Osteoblast (primary cell): ENCODE data around the gene TCEA3. TPM values are rescaled to one million over a fixed set of nuclear protein-coding genes. Genes with fewer than 3 reads are reported as not detected.
"Not testable (repeated sequence)": the region's sequence is repeated elsewhere in the genome, so short reads cannot be mapped to it uniquely, and the experiment has no call there.

Source experiments
- DNase-seq: peaks from one replicate; pipeline ENCODE4 v3.0.0; 2011; ENCODE audit warnings: low spot score, mixed read lengths; ENCODE audit not compliant: insufficient read length; ENCODE audit errors: missing footprints
- H2AFZ ChIP-seq: 2 replicates; pipeline ENCODE4 v1.6.0; 2011; ENCODE audit warnings: mild to moderate bottlenecking, low read length
- H3K27ac ChIP-seq: 2 replicates; pipeline ENCODE4 v1.5.1; 2011; ENCODE audit warnings: mild to moderate bottlenecking, low read depth, low read length, moderate library complexity
- H3K27me3 ChIP-seq: 2 replicates; pipeline ENCODE4 v1.6.0; 2012; ENCODE audit warnings: mild to moderate bottlenecking, control low read depth, inconsistent platforms, low read length, moderate library complexity; ENCODE audit not compliant: insufficient read depth
- H3K36me3 ChIP-seq: 2 replicates; pipeline ENCODE4 v1.5.1; 2011; ENCODE audit warnings: mild to moderate bottlenecking, low read length, control low read depth, moderate library complexity; ENCODE audit not compliant: insufficient read depth
- H3K4me1 ChIP-seq: 2 replicates; pipeline ENCODE4 v1.5.1; 2011; ENCODE audit warnings: mild to moderate bottlenecking, low read length, control low read depth, moderate library complexity; ENCODE audit not compliant: insufficient read depth
- H3K4me2 ChIP-seq: 2 replicates; pipeline ENCODE4 v1.6.0; 2011; ENCODE audit warnings: mild to moderate bottlenecking, low read length; ENCODE audit not compliant: insufficient read depth
- H3K4me3 ChIP-seq: fragments of 200-600 bp; sonication (generic); 3 replicates; pipeline ENCODE4 v1.5.1; 2012; ENCODE audit warnings: mild to moderate bottlenecking, low read length, inconsistent platforms; ENCODE audit not compliant: insufficient read depth
- H3K79me2 ChIP-seq: 2 replicates; pipeline ENCODE4 v1.6.0; 2012; ENCODE audit warnings: mild to moderate bottlenecking, low read length, control low read depth, inconsistent platforms; ENCODE audit not compliant: insufficient read depth
- H3K9me3 ChIP-seq: 2 replicates; pipeline ENCODE4 v1.5.1; 2011; ENCODE audit warnings: low read depth, low read length, control low read depth
- H4K20me1 ChIP-seq: 2 replicates; pipeline ENCODE4 v1.6.0; 2012; ENCODE audit warnings: mild to moderate bottlenecking, low read length, control low read depth; ENCODE audit not compliant: insufficient read depth
- total RNA-seq: library from RNA; depleted of rRNA; stranded (reverse); fragments of >200 nt; gene quantifications from 2 replicates; pipeline ENCODE4 v1.2.3, GENCODE V29; 2012
- TF ChIP-seq, protein P1 (sequence below): IDR thresholded peaks from 2 replicates; pipeline ENCODE4 v1.5.1; 2011; ENCODE audit warnings: mild to moderate bottlenecking, low read depth, low read length, moderate library complexity; ENCODE audit errors: extremely low read depth

TCEA3 gene
- total RNA-seq, 1 donor: 31.5 TPM

DNA sequence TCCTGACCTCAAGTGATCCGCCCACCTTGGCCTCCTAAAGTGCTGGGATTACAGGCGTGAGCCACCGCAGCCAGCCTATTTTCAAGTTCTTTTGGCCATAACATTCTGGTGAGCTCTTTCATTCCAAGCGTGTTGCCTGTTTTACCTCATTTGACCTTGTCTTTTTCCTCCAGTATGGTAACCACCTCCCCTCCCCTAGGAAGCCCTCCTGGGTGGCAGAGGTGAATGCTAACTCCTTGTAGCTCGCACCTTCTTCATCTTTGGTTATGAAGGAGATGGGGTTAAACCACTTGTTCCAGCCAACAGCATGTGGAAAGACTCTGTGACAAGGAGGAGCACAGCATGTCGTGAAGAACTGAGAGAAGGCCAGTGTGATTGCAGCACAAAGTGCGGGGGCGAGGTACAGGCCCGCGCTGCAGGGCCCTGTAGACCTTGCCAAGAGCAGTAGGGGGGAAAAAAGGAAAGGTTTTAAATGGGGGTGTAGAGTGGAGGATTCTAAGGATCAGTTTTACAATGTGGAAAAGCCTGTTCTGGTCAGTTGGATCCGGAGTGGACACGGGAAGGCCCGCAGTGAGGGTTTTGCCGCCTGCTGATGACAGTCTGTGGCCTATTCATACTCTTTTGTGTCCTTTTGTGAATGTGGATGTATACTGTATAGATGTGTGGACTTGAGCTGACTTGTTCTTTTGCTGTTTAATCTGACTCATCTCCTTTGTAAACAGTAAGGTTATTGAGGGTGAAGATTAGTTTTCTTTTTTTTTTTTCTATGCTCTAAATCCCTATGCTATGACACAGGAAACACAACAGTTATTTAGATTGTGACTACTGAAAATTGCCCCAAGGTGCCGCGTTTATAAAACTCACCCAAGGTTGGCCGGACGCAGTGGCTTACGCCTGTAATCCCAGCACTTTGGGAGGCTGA is 47.4 kb downstream of the TCEA3 start:
- TF ChIP-seq, protein P1, sequence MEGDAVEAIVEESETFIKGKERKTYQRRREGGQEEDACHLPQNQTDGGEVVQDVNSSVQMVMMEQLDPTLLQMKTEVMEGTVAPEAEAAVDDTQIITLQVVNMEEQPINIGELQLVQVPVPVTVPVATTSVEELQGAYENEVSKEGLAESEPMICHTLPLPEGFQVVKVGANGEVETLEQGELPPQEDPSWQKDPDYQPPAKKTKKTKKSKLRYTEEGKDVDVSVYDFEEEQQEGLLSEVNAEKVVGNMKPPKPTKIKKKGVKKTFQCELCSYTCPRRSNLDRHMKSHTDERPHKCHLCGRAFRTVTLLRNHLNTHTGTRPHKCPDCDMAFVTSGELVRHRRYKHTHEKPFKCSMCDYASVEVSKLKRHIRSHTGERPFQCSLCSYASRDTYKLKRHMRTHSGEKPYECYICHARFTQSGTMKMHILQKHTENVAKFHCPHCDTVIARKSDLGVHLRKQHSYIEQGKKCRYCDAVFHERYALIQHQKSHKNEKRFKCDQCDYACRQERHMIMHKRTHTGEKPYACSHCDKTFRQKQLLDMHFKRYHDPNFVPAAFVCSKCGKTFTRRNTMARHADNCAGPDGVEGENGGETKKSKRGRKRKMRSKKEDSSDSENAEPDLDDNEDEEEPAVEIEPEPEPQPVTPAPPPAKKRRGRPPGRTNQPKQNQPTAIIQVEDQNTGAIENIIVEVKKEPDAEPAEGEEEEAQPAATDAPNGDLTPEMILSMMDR: no peak
- H3K4me3 ChIP-seq: no peak overlapping the region
- H3K4me2 ChIP-seq: peak overlapping the region; percentile 35
- H3K36me3 ChIP-seq: peaks cover 1% of the 10 kb centered on the region
- no peaks in the 10 kb centered on the region for H4K20me1 ChIP-seq
- H3K27me3 ChIP-seq: no peaks in the 10 kb centered on the region
- H3K79me2 ChIP-seq: peaks cover under 1% of the 10 kb centered on the region
- peak overlapping the region; percentile 42 for H2AFZ ChIP-seq
- peaks cover 18% of the 10 kb centered on the region for H3K4me1 ChIP-seq
- H3K27ac ChIP-seq: peak overlapping the region; percentile 86
- DNase-seq: peak; percentile 92
- no peaks in the 10 kb centered on the region for H3K9me3 ChIP-seq

GRCh38 chr1:23374079-23374735 is 50.3 kb downstream of the TCEA3 start:
- not testable (repeated sequence) for H3K36me3 ChIP-seq, H3K27me3 ChIP-seq, H3K4me2 ChIP-seq, H3K4me3 ChIP-seq, H4K20me1 ChIP-seq, H3K27ac ChIP-seq, H2AFZ ChIP-seq, DNase-seq, H3K9me3 ChIP-seq
- Histone ChIP-seq H3K4me1 (peaks cover 37% of the 10 kb centered on the region), H3K79me2 (peaks cover 20% of the 10 kb centered on the region)

DNA sequence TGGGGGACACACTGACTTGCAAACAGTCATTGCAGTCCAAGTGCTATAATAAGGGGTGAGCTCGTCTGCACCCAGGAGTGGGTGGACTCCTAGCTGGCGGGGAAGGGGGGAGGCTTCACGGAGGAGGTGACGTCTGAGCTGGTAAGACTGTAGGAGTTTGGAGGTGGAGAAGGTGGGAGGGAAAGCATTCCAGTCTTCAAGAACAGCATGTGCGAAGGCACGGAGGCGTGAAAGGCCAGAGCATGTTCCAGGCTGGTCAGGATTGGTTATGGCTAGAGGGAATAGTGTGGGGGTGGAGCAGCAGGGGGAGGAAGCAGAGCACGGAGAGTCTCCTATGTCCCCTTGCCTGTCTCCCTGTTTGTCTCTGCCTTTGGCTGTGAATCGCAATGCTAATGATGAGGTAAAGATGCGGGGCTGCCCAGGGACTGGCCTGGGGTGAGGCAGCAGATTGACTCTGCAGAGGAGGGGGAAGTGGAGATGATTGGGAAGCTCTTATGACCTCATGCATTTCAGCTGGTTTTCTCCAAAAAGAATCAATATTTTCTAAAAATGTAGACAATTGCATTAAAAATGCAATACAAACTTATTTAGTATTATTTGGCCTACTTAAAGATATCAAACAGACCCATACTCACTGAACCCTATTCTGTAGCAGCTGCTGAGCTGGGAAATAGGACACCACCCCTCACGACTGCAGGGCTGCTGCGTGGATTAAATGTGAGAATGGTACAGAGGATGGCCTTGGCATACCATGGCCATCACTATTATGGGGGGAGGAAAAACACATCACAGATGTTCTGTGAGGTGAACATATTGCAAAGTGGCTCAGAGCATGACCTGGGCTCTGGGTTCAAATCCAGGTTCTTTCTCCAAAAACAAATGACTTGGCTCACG is 52.3 kb downstream of the TCEA3 start:
- H3K4me2 ChIP-seq: no peak overlapping the region
- peaks cover 29% of the 10 kb centered on the region for H3K79me2 ChIP-seq
- H4K20me1 ChIP-seq: no peaks in the 10 kb centered on the region

More for the DNA sequence above, 52.3 kb downstream of the TCEA3 start:
- Histone ChIP-seq H3K27ac (no peak overlapping the region), H3K36me3 (peaks cover 6% of the 10 kb centered on the region), H3K27me3 (no peaks in the 10 kb centered on the region), H3K4me3 (no peak overlapping the region), H3K9me3 (no peaks in the 10 kb centered on the region), H2AFZ (no peak overlapping the region), H3K4me1 (peaks cover 32% of the 10 kb centered on the region)
- TF ChIP-seq, protein P1: no peak
- DNase-seq: peak; percentile 23
